Right lobe of liver (tissue), 6 donors: Measurements from ENCODE around the gene DUSP18. TPM values are rescaled to one million over a fixed set of nuclear protein-coding genes. Genes with fewer than 3 reads are reported as not detected.
A peak's percentile ranks its signal among the peaks of the same experiment; 100 is the strongest.

ENCODE experiments used
- ATAC-seq, 4 donors: fragments of 200-7000 bp; cut with Tn5 transposase; one replicate each; pipeline ENCODE4 v1.9.1; 2020; ENCODE audit warnings: mild to moderate bottlenecking in 4 of 4, moderate library complexity in 4 of 4
- DNase-seq, 3 donors: peaks; one replicate each; pipeline ENCODE4 v3.0.0-alpha.2; 2020
- H3K27ac ChIP-seq, 3 donors: fragments of 200-600 bp; one replicate each; pipeline ENCODE4 v1.8.0; 2022
- H3K27me3 ChIP-seq, 2 donors: fragments of 200-600 bp; one replicate each; pipeline ENCODE4 v1.8.0; 2022
- H3K36me3 ChIP-seq, 4 donors: fragments of 200-600 bp; sonication (generic) in 1 of 4; one replicate each; pipeline versions ENCODE4 v1.5.1 to v1.8.0; 2017 to 2022; ENCODE audit warnings: control low read depth in 1 of 4
- H3K4me1 ChIP-seq, 4 donors: fragments of 200-600 bp; sonication (generic) in 1 of 4; one replicate each; pipeline versions ENCODE4 v1.5.1 to v1.8.0; 2017 to 2022; ENCODE audit warnings: control low read depth in 1 of 4
- H3K4me3 ChIP-seq, 3 donors: fragments of 200-600 bp; one replicate each; pipeline ENCODE4 v1.8.0; 2022
- H3K9me3 ChIP-seq, 4 donors: fragments of 200-600 bp; sonication (generic) in 1 of 4; one replicate each; pipeline versions ENCODE4 v1.5.1 to v1.8.0; 2017 to 2022; ENCODE audit warnings: control low read depth in 1 of 4
- CTCF ChIP-seq, 4 donors: fragments of 200-600 bp in 3 of 4; fragments of 450-650 bp in 1 of 4; IDR thresholded peaks; one replicate each; pipeline versions ENCODE4 v1.5.1 to v1.8.0; 2016 to 2022; ENCODE audit warnings: antibody characterized with exemption in 4 of 4, mild to moderate bottlenecking in 2 of 4
- POLR2A ChIP-seq: fragments of 450-650 bp; IDR thresholded peaks from one replicate; pipeline ENCODE4 v1.6.1; 2017; ENCODE audit warnings: antibody characterized with exemption, mild to moderate bottlenecking
- WGBS: methylation state at CpG from one replicate; pipeline ENCODE4 v1.1.6; 2018; ENCODE audit warnings: low coverage, low lambda C conversion rate; ENCODE audit not compliant: insufficient coverage; ENCODE audit errors: missing lambda C conversion rate; 5-methylcytosine and 5-hydroxymethylcytosine counted together
- intact Hi-C, 2 donors: fragments of 100-400 bp; cut with DNase I; formaldehyde crosslinking; loops; one replicate each; pipeline versions ENCODE4 v1.11.2 to v1.14.1; 2022
- total RNA-seq, 6 experiments: library from RNA; depleted of rRNA in 2 of 6; stranded (reverse); fragments of >200 nt in 2 of 6; fragmentation: NEBNext Ultra II Directional in 3 of 6; extraction: Animal tissue kit (Norgen Biotek cat#: 25700) in 3 of 6; gene quantifications; one replicate each; pipeline versions ENCODE4 v1.1.0 to v1.2.4, GENCODE V29; 2016 to 2023
- donor health status: DM: no; HTN: yes; CAD: no.
- donor health status: DM: no; HTN: no; CAD: no.
- donor health status: DM: no; HTN: no; CAD: no.
- donor health status: DM: no; HTN: yes; CAD: no.
- donor health status: DM: no; HTN: yes; CAD: no.

DUSP18 gene
- total RNA-seq, 6 experiments from 2014 or later, result 0.97 to 3.1 (median 2.2) TPM

DNA sequence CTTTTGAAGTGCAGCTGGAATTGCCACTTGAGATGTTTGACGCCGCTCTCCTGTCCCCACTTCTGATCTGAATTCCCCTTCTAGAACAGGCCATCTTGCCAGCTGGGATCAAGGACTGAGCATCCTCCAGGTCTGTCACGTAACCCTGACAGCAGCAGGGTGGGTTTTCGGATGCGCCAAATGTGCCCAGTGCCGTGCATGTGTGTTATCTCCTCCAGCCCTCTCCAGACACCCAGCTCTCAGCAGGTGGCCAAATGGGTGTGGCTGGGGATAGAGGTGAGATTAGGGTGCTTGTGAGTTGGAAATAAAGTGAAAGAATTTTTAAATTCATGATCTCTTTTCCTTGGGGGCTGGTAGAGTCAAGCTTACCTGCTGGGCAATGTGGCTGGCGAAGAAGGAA lies 30.3 kb upstream of the DUSP18 start:
- no peak overlapping the region for H3K27ac ChIP-seq
- H3K27me3 ChIP-seq, result no peaks in the 10 kb centered on the region
- 96% methylated on average over 5 of the region's 7 CpGs for WGBS
- TF ChIP-seq CTCF (IDR thresholded peaks at IDR 0.05), result no peak
- TF ChIP-seq POLR2A, result no peak
- DNase-seq (no peak), ATAC-seq (no peak)
- no peaks in the 10 kb centered on the region for H3K36me3 ChIP-seq
- intact Hi-C loops, result no loop called here
- peaks cover 0 to 10% (median 0%) of the 10 kb centered on the region in 4 donors for H3K4me1 ChIP-seq
- no peak overlapping the region for H3K4me3 ChIP-seq
- H3K9me3 ChIP-seq, result no peaks in the 10 kb centered on the region

DNA sequence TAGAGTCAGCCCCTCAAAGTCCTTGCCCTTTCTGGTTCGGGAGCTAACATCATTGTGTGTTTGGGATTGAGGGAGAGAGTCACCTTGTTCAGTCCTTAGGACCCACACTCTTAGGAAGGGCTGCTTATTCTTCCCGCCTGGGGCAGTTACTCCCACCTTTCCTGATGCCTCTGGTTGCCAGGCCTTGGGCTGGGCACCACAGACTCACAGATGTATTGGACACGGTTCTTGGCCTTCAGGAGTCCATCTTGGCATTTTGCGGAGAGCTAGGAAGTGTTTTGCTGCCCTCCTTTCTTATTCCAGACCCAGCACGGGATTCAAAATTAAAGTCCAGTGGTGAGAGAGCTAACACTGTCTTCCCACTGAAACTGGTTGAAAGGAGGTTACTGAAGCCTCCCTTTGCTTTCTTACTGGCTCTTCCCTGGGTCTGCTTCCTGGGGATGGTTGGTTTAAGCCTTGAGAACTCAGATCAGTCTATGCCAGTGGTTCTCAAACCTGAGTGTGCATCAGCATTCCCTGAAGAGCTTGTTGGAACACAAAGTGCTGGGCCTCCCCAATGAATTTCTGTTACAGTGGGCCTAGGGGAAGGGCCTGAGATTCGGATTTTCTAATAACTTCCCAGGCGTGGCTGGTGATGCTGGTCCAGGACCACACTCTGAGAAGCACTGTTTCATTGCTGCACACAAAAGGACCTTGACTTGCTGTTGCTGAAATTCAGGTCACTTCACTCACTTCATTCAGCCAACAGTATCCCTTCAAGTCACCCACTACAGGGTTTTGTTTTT lies 28.4 kb upstream of the DUSP18 start:
- H3K36me3 ChIP-seq, result no peaks in the 10 kb centered on the region
- ATAC-seq (no peak), DNase-seq (no peak)
- H3K27ac ChIP-seq, result no peak overlapping the region
- H3K4me3 ChIP-seq, result no peak overlapping the region
- TF ChIP-seq POLR2A, result no peak
- H3K27me3 ChIP-seq, result no peaks in the 10 kb centered on the region
- WGBS, result no CpG with 5 or more reads among the region's 7 CpGs
- peaks cover 0 to 10% (median 0%) of the 10 kb centered on the region in 4 donors for H3K4me1 ChIP-seq
- no peaks in the 10 kb centered on the region for H3K9me3 ChIP-seq
- intact Hi-C loops, result no loop called here

DNA sequence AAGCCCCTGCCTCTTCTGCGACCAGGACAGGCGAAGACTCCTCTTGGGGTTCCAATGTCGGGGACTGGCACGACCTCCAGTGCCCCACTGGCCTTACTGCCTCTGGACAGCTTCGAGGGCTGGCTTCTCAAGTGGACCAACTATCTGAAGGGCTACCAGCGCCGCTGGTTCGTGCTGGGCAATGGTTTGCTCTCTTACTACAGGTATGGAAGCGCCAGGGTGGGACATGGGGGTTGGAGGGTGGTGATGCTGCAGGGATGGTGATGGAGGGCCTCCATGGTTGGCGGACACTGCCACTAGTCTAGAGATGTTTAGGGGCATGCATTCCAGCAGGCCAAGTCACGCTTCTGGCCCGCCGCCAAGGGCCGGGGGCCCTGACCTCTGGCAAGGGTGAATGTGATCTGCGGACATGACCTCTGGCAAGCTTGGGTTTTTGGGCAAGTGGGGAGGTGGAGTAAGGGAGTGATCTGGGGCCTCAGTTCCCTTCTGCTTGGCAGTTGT lies 27.7 kb upstream of the DUSP18 start:
- H3K27me3 ChIP-seq, result no peaks in the 10 kb centered on the region
- H3K4me3 ChIP-seq, result peak overlapping the region; percentile 49 to 58 (median 55)
- peaks cover 0 to 10% (median 0%) of the 10 kb centered on the region in 4 donors for H3K4me1 ChIP-seq
- no peaks in the 10 kb centered on the region for H3K36me3 ChIP-seq
- intact Hi-C loops, result no loop called here
- WGBS, result 100% methylated on average over 1 of the region's 15 CpGs
- no peaks in the 10 kb centered on the region for H3K9me3 ChIP-seq
- DNase-seq, result no peak
- H3K27ac ChIP-seq, result no peak overlapping the region
- TF ChIP-seq CTCF (IDR thresholded peaks at IDR 0.05), result no peak
- no peak for TF ChIP-seq POLR2A
- no peak for ATAC-seq

- TF ChIP-seq CTCF (IDR thresholded peaks at IDR 0.05) (no peak), POLR2A (no peak)
- WGBS, result 0% methylated on average over 1 of the region's 88 CpGs
- intact Hi-C loops, result no loop called here
- Histone ChIP-seq H3K27ac (peak within 1 kb of the TSS in 1 of 3 donors; percentile 5), H3K36me3 (no peaks in the 10 kb centered on the region), H3K4me3 (peak within 1 kb of the TSS; percentile 58 to 61 (median 59)), H3K27me3 (no peaks in the 10 kb centered on the region), H3K9me3 (no peaks in the 10 kb centered on the region), H3K4me1 (peaks cover 0 to 10% (median 0%) of the 10 kb centered on the region in 4 donors)
- ATAC-seq (peak; percentile 69 to 76 (median 72)), DNase-seq (peak; percentile 55 to 66 (median 56))
Measured at GRCh38 chr22:30694640-30695350, 27.1 kb upstream of the DUSP18 start, which contains the start of gene OSBP2. TSS of gene OSBP2 (plus strand) at chr22:30694874. CDS start at chr22:30694910, 36 bp downstream.
